ENCODE results near the gene CBX6.

DNA sequence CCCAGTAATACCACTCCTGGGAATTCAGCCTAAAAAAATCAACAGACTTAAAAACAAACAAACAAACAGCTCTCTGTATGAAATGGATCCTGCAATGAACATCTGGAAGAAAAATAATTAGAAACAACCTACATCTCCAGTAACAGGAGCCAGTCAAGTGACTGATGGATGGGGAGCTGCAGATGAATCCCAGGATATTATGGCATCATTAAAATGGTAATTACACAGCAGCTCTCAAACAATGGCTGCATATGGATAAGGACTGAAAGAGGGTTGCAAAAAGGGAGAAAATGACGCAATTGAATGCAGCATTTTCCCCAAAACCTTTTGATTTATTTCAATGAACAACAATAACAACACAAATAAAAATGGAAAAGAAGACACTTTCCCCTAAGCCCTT lies 32.3 kb downstream of the CBX6 start:
- TF ChIP-seq EZH2phosphoT487 (IDR thresholded peaks at IDR 0.05; ENCODE audit: low read depth): no peak
- TF ChIP-seq, protein P1, sequence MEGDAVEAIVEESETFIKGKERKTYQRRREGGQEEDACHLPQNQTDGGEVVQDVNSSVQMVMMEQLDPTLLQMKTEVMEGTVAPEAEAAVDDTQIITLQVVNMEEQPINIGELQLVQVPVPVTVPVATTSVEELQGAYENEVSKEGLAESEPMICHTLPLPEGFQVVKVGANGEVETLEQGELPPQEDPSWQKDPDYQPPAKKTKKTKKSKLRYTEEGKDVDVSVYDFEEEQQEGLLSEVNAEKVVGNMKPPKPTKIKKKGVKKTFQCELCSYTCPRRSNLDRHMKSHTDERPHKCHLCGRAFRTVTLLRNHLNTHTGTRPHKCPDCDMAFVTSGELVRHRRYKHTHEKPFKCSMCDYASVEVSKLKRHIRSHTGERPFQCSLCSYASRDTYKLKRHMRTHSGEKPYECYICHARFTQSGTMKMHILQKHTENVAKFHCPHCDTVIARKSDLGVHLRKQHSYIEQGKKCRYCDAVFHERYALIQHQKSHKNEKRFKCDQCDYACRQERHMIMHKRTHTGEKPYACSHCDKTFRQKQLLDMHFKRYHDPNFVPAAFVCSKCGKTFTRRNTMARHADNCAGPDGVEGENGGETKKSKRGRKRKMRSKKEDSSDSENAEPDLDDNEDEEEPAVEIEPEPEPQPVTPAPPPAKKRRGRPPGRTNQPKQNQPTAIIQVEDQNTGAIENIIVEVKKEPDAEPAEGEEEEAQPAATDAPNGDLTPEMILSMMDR (IDR thresholded peaks at IDR 0.05; ENCODE audit: low read depth, low read length): no peak
